HFF-Myc (cell line): Measurements from ENCODE around the gene CAMP.

ENCODE experiments used
- DNase-seq: peaks from one replicate; pipeline ENCODE4 v3.0.0-alpha.2; 2011; ENCODE audit warnings: low read depth; ENCODE audit errors: extremely low read depth
- H3K4me3 ChIP-seq: replicated peaks from 2 replicates; pipeline ENCODE4 v1.5.1; 2011; ENCODE audit warnings: low read depth, mild to moderate bottlenecking, control low read depth, low read length
- TF ChIP-seq, protein P1 (sequence below): IDR thresholded peaks from 2 replicates; pipeline ENCODE4 v1.5.1; 2012; ENCODE audit warnings: mild to moderate bottlenecking, low read depth, low read length, control low read depth; ENCODE audit errors: missing control alignments

The CAMP gene

DNA sequence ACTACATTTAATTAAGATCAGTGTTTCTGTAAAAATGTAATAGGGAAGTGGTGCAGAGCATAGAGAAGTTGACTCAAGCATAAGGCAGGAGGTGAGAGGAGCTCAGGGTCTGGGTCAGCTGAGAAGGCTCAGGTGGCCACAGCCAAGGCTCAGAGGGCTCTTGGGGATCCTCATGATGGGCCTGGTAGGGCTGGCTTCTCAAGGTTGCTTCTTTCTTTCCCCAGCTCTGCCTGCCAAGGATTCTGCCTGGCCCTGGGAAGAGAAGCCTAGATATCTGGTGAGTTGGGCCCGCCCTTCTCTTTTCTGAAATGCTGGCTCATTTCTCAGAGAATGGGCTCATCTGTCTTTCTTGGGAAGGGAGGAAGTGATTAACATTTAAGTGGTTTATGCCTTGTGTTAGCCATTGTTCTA is 24.1 kb downstream of the CAMP start:
- DNase-seq, result peak; percentile 20
- TF ChIP-seq, protein P1, sequence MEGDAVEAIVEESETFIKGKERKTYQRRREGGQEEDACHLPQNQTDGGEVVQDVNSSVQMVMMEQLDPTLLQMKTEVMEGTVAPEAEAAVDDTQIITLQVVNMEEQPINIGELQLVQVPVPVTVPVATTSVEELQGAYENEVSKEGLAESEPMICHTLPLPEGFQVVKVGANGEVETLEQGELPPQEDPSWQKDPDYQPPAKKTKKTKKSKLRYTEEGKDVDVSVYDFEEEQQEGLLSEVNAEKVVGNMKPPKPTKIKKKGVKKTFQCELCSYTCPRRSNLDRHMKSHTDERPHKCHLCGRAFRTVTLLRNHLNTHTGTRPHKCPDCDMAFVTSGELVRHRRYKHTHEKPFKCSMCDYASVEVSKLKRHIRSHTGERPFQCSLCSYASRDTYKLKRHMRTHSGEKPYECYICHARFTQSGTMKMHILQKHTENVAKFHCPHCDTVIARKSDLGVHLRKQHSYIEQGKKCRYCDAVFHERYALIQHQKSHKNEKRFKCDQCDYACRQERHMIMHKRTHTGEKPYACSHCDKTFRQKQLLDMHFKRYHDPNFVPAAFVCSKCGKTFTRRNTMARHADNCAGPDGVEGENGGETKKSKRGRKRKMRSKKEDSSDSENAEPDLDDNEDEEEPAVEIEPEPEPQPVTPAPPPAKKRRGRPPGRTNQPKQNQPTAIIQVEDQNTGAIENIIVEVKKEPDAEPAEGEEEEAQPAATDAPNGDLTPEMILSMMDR, result no peak
- no peak overlapping the region for H3K4me3 ChIP-seq

DNA sequence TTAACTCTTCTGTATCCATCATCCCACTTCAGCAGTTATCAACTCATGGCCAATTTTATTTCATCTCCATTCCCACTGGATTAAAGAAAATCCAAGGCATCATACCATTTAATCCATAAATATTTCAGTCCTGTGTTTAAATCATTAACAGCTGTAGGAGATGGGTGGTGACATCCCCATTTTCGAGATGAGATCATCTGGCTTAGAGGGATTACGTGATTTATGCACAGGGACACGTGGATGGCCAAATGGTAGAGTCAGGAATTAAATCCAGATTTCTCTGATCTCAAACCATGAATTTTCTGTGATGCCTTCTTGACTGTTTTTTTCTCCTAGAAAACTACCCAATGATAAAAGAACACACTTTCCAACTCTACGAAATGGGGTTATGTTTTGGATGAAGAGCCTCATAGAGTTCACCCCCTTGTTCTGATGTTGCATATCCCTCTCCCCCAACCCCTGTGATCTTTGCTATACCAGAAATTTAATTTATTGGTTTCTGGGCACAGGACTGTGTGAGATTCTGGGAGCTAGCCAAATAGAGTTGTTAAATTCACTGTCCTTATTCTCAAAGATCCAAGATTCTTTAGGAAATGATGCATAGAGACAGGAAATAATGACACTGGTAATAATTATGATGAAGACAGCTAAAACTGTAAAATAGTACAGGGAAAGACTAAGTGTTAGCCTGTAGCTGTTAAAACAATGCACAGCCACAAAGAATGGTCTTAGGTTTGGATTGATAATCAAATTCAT is 25.0 kb downstream of the CAMP start:
- H3K4me3 ChIP-seq, result no peak overlapping the region
- DNase-seq, result peak; percentile 74
- TF ChIP-seq, protein P1, result no peak

GRCh38 chr3:48256557-48256956 is 33.3 kb downstream of the CAMP start:
- DNase-seq, result no peak
- TF ChIP-seq, protein P1, result no peak
- H3K4me3 ChIP-seq, result no peak overlapping the region

DNA sequence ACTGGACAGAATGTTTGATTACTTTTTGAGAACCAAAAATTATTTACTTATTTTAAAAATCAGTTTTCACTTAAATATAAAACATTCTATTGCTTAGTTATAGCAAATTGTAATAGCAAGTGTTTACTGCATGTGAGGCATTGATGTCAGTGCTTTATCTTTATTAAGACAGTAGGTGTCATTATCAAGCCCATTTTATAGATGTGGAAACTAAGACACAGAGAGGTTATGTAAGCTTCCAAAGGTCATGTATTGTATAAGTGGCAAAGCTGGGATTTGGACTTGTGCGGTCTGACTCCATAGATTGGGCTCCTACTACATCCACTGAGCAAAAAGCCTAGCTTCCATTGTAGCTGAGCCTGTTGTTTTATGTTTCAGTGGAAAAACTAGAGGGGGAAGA is 35.2 kb downstream of the CAMP start:
- no peak overlapping the region for H3K4me3 ChIP-seq
- no peak for DNase-seq
- TF ChIP-seq, protein P1, result no peak

DNA sequence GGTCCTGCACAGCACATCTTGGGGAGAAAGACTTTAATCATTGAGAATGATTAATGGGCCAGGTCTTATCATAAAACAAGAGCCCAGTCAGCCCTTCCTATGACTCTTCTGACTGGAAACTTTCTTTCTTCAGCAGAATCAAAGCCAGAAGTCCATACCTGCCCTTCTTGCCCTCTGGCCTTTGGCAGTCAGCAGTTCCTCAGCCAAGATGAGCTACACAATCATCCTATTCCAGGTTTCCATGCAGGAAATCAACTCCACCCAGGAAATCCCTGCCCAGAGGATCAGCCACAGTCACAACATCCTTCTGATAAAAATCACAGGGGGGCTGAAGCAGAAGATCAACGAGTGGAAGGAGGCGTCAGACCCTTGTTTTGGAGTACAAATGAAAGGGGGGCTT is 44.5 kb downstream of the CAMP start:
- TF ChIP-seq, protein P1, result no peak

DNA sequence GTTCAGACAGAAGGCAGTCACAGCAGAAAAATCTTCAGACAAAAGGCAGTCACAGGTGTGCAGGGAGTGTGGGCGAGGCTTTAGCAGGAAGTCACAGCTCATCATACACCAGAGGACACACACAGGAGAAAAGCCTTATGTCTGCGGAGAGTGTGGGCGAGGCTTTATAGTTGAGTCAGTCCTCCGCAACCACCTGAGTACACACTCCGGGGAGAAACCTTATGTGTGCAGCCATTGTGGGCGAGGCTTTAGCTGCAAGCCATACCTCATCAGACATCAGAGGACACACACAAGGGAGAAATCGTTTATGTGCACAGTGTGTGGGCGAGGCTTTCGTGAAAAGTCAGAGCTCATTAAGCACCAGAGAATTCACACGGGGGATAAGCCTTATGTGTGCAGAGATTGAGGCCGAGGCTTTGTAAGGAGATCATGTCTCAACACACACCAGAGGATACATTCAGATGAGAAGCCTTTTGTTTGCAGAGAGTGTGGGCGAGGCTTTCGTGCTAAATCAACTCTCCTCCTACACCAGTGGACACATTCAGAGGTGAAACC is 45.2 kb downstream of the CAMP start:
- TF ChIP-seq, protein P1, result no peak
- H3K4me3 ChIP-seq, result no peak overlapping the region
- DNase-seq, result no peak

More for the DNA sequence above, 44.5 kb downstream of the CAMP start:
- no peak for DNase-seq
- H3K4me3 ChIP-seq, result no peak overlapping the region
